Aorta (tissue), 5 donors: ENCODE measurements around the gene BICC1. TPM values are rescaled to one million over a fixed set of nuclear protein-coding genes. Genes with fewer than 3 reads are reported as not detected.

Experiments
- ATAC-seq: fragments of 200-7000 bp; cut with Tn5 transposase; one replicate; pipeline ENCODE4 v1.9.1; 2022; ENCODE audit warnings: moderate library complexity; ENCODE audit not compliant: low FRiP score
- DNase-seq, 2 donors: peaks; one replicate each; pipeline ENCODE4 v3.0.0-alpha.2; 2020
- H3K27ac ChIP-seq, 2 donors: one replicate each; pipeline ENCODE4 v1.5.1; 2013; ENCODE audit warnings: low read length in 2 of 2, mild to moderate bottlenecking in 2 of 2, moderate library complexity in 2 of 2, control low read depth in 1 of 2, inconsistent platforms in 1 of 2, low read depth in 1 of 2
- H3K27me3 ChIP-seq, 2 donors: one replicate each; pipeline ENCODE4 v1.6.1; 2013; ENCODE audit warnings: control low read depth in 1 of 2, low read length in 1 of 2, mild to moderate bottlenecking in 1 of 2, moderate library complexity in 1 of 2; ENCODE audit not compliant: insufficient read depth in 2 of 2, control insufficient read depth in 1 of 2
- H3K36me3 ChIP-seq, 2 donors: one replicate each; pipeline ENCODE4 v1.6.1; 2013; ENCODE audit warnings: control low read depth in 1 of 2, low read length in 1 of 2, mild to moderate bottlenecking in 1 of 2; ENCODE audit not compliant: insufficient read depth in 2 of 2, control insufficient read depth in 1 of 2
- H3K4me1 ChIP-seq, 2 donors: one replicate each; pipeline ENCODE4 v1.6.1; 2013; ENCODE audit warnings: low read length in 2 of 2, control low read depth in 1 of 2, mild to moderate bottlenecking in 1 of 2, moderate library complexity in 1 of 2; ENCODE audit not compliant: insufficient read depth in 2 of 2, control insufficient read depth in 1 of 2
- H3K4me3 ChIP-seq, 2 donors: one replicate each; pipeline ENCODE4 v1.5.1; 2013; ENCODE audit warnings: low read length in 2 of 2, control low read depth in 1 of 2, mild to moderate bottlenecking in 1 of 2
- H3K9me3 ChIP-seq: one replicate; pipeline ENCODE4 v1.6.1; 2013; ENCODE audit warnings: mild to moderate bottlenecking, low read length; ENCODE audit not compliant: control insufficient read depth
- WGBS, 2 donors: extraction: QIAGEN DNeasy Blood & Tissue Kit; methylation state at CpG; one replicate each; pipeline ENCODE4 v1.1.7; 2013; 5-methylcytosine and 5-hydroxymethylcytosine counted together
- intact Hi-C, 2 donors: fragments of 100-400 bp; cut with DNase I; formaldehyde crosslinking; loops; one replicate each; pipeline versions ENCODE4 v1.14.2 to v1.15.0; 2022
- polyA plus RNA-seq, 2 donors: library from polyadenylated mRNA; stranded (reverse); fragments of 200-250 nt; gene quantifications; one replicate each; pipeline ENCODE4 v1.2.3, GENCODE V29; 2013
- total RNA-seq, 2 donors: library from RNA; stranded (reverse); fragmentation: NEBNext Ultra II Directional; extraction: Animal tissue kit (Norgen Biotek cat#: 25700); gene quantifications; one replicate each; pipeline ENCODE4 v1.2.1, GENCODE V29; 2021
- donor health status: healthy with polysubstance abuse.
- donor health status: Bipolar disorder and iron deficiency.
- donor health status: DM: no; HTN: no; CAD: no.
- donor health status: DM: no; HTN: no; CAD: no.
- donor health status: DM: yes; HTN: yes; CAD: no.

BICC1 gene
- total and polyA plus RNA-seq, 4 donors: 3.8 to 46.8 (median 13.9) TPM

- ATAC-seq (no peak), DNase-seq (no peak)
- 61 to 75% methylated on average over 3 of the region's 3 CpGs for WGBS, 2 donors
- intact Hi-C loops: no loop called here
- Histone ChIP-seq H3K36me3 (no peaks in the 10 kb centered on the region), H3K4me1 (peaks cover 0 to 7% of the 10 kb centered on the region in 2 donors), H3K27me3 (no peaks in the 10 kb centered on the region), H3K9me3 (peaks cover 2% of the 10 kb centered on the region), H3K27ac (no peak overlapping the region), H3K4me3 (no peak overlapping the region)
Measured at GRCh38 chr10:58529077-58529728, 16.5 kb downstream of the BICC1 start.

GRCh38 chr10:58531084-58531695 lies 18.5 kb downstream of the BICC1 start:
- peaks cover 2% of the 10 kb centered on the region for H3K9me3 ChIP-seq
- DNase-seq: peak in 1 of 2 donors; percentile 38
- WGBS, 2 donors: 52 to 53% methylated on average over 5 of the region's 5 CpGs
- H3K36me3 ChIP-seq: no peaks in the 10 kb centered on the region
- H3K27me3 ChIP-seq: no peaks in the 10 kb centered on the region
- no peak for ATAC-seq
- intact Hi-C loops: no loop called here
- H3K4me3 ChIP-seq: no peak overlapping the region
- no peak overlapping the region for H3K27ac ChIP-seq
- H3K4me1 ChIP-seq: peaks cover 0 to 7% of the 10 kb centered on the region in 2 donors

GRCh38 chr10:58535311-58535710 lies 22.6 kb downstream of the BICC1 start:
- ATAC-seq (no peak), DNase-seq (no peak)
- no peak overlapping the region for H3K27ac ChIP-seq
- intact Hi-C loops: no loop called here
- no peaks in the 10 kb centered on the region for H3K4me1 ChIP-seq
- H3K9me3 ChIP-seq: peaks cover 2% of the 10 kb centered on the region
- no peak overlapping the region for H3K4me3 ChIP-seq
- H3K27me3 ChIP-seq: no peaks in the 10 kb centered on the region
- no peaks in the 10 kb centered on the region for H3K36me3 ChIP-seq
- WGBS, 2 donors: 98% methylated on average over 3 of the region's 3 CpGs

GRCh38 chr10:58543141-58543540 lies 30.5 kb downstream of the BICC1 start:
- peaks cover 0 to 4% of the 10 kb centered on the region in 2 donors for H3K4me1 ChIP-seq
- intact Hi-C loops: no loop called here
- H3K27me3 ChIP-seq: no peaks in the 10 kb centered on the region
- no peak overlapping the region for H3K27ac ChIP-seq
- H3K9me3 ChIP-seq: no peaks in the 10 kb centered on the region
- H3K4me3 ChIP-seq: no peak overlapping the region
- H3K36me3 ChIP-seq: no peaks in the 10 kb centered on the region
- ATAC-seq (no peak), DNase-seq (no peak)

- no peaks in the 10 kb centered on the region for H3K27me3 ChIP-seq
- H3K36me3 ChIP-seq: no peaks in the 10 kb centered on the region
- H3K27ac ChIP-seq: no peak overlapping the region
- WGBS, 2 donors: 8 to 15% methylated on average over 1 of the region's 1 CpG
- no peak for DNase-seq
- no peak overlapping the region for H3K4me3 ChIP-seq
- intact Hi-C loops: no loop called here
- no peak for ATAC-seq
- H3K9me3 ChIP-seq: no peaks in the 10 kb centered on the region
- H3K4me1 ChIP-seq: peaks cover 0 to 4% of the 10 kb centered on the region in 2 donors
Measured at GRCh38 chr10:58544135-58544534, 31.5 kb downstream of the BICC1 start.

GRCh38 chr10:58545427-58545826 lies 32.8 kb downstream of the BICC1 start:
- intact Hi-C loops: no loop called here
- no peaks in the 10 kb centered on the region for H3K27me3 ChIP-seq

GRCh38 chr10:58546137-58546536 lies 33.5 kb downstream of the BICC1 start:
- DNase-seq (no peak), ATAC-seq (no peak)
- H3K36me3 ChIP-seq: no peaks in the 10 kb centered on the region
- 91% methylated on average over 1 of the region's 1 CpG for WGBS, 2 donors
- no peak overlapping the region for H3K4me3 ChIP-seq
- no peaks in the 10 kb centered on the region for H3K27me3 ChIP-seq
- intact Hi-C loops: no loop called here
- no peaks in the 10 kb centered on the region for H3K9me3 ChIP-seq
- H3K27ac ChIP-seq: no peak overlapping the region
- H3K4me1 ChIP-seq: peaks cover 0 to 4% of the 10 kb centered on the region in 2 donors

More at GRCh38 chr10:58545427-58545826, 32.8 kb downstream of the BICC1 start:
- H3K4me1 ChIP-seq: peaks cover 0 to 4% of the 10 kb centered on the region in 2 donors
- no peak overlapping the region for H3K27ac ChIP-seq
- DNase-seq: no peak
- H3K9me3 ChIP-seq: no peaks in the 10 kb centered on the region
- no peak overlapping the region for H3K4me3 ChIP-seq
- no peak for ATAC-seq
- H3K36me3 ChIP-seq: no peaks in the 10 kb centered on the region
- WGBS, 2 donors: 88 to 93% methylated on average over 4 of the region's 4 CpGs

- H3K36me3 ChIP-seq: no peaks in the 10 kb centered on the region
- ATAC-seq (no peak), DNase-seq (no peak)
- intact Hi-C loops: no loop called here
- H3K27ac ChIP-seq: no peak overlapping the region
- H3K4me3 ChIP-seq: no peak overlapping the region
- no peaks in the 10 kb centered on the region for H3K27me3 ChIP-seq
- H3K9me3 ChIP-seq: no peaks in the 10 kb centered on the region
- H3K4me1 ChIP-seq: peaks cover 0 to 4% of the 10 kb centered on the region in 2 donors
- WGBS, 2 donors: 84 to 90% methylated on average over 2 of the region's 2 CpGs
Measured at GRCh38 chr10:58546722-58547445, 34.2 kb downstream of the BICC1 start.
